HCT116 (cell line): ENCODE measurements around the gene OR8A1. TPM values are rescaled to one million over a fixed set of nuclear protein-coding genes. Genes with fewer than 3 reads are reported as not detected.

Source experiments
- ATAC-seq: fragments of 200-7000 bp; cut with Tn5 transposase; 2 replicates; pipeline ENCODE4 v1.9.1; 2020; ENCODE audit warnings: mild to moderate bottlenecking, moderate library complexity
- BruUV-seq: library from RNA; stranded (reverse); fragments of 400-500 nt; replicated peaks from 2 replicates; lab custom pipeline; 2021; lab: Mats Ljungman, UMichigan
- CTCF ChIA-PET: fragments of 300-600 bp; sonication (Branson Sonifier 250); formaldehyde crosslinking; loops from one replicate; lab custom pipeline; 2021; ENCODE audit warnings: antibody characterized with exemption; lab: Charles Lee
- POLR2A ChIA-PET: fragments of 300-600, 350-600 bp; sonication (Branson Sonifier 250); formaldehyde crosslinking; loops from one replicate; lab custom pipeline; 2021; ENCODE audit warnings: antibody characterized with exemption; lab: Charles Lee
- RAD21 ChIA-PET, 2 experiments: fragments of 300-600 bp; sonication (Branson Sonifier 250); formaldehyde crosslinking; loops; one replicate each; lab custom pipeline; 2023; ENCODE audit warnings: low total read pairs in 2 of 2; ENCODE audit not compliant: uncharacterized antibody in 2 of 2, unreplicated experiment in 2 of 2, low non-redundant PET in 1 of 2; lab: Charles Lee
- DNase-seq: peaks from one replicate; pipeline ENCODE4 v3.0.0-alpha.2; 2010; ENCODE audit warnings: low read depth, low spot score
- H2AFZ ChIP-seq: fragments of 200-600 bp; shearing (Covaris generic), sonication (generic); 2 replicates; pipeline ENCODE4 v1.6.1; 2017; ENCODE audit warnings: low read depth, mixed run types, mixed read lengths, antibody characterized with exemption, low read length; ENCODE audit not compliant: poor library complexity, severe bottlenecking
- H3K27ac ChIP-seq: 2 replicates; pipeline ENCODE4 v1.5.1; 2012; ENCODE audit warnings: low read depth, low read length
- H3K27me3 ChIP-seq: fragments of 200-600 bp; sonication (generic); 2 replicates; pipeline ENCODE4 v1.6.1; 2016; ENCODE audit warnings: mixed run types, low read length, mixed read lengths; ENCODE audit not compliant: insufficient read depth
- H3K36me3 ChIP-seq, 2 experiments: fragments of 200-500 bp in 1 of 2; fragments of 200-600 bp in 1 of 2; sonication (Bioruptor generic) in 1 of 2; sonication (generic) in 1 of 2; 2 replicates each; pipeline versions ENCODE4 v1.5.1 to v1.6.1; 2014 to 2016; ENCODE audit warnings: low read length in 2 of 2, inconsistent platforms in 1 of 2, mixed read lengths in 1 of 2, mixed run types in 1 of 2; ENCODE audit not compliant: insufficient read depth in 2 of 2, control insufficient read depth in 1 of 2
- H3K4me1 ChIP-seq, 2 experiments: fragments of 200-600 bp in 1 of 2; sonication (generic) in 1 of 2; 2 replicates each; pipeline versions ENCODE4 v1.5.1 to v1.6.1; 2012 to 2017; ENCODE audit warnings: low read length in 2 of 2, inconsistent platforms in 1 of 2, mild to moderate bottlenecking in 1 of 2, mixed read lengths in 1 of 2, mixed run types in 1 of 2, moderate library complexity in 1 of 2; ENCODE audit not compliant: insufficient read depth in 2 of 2, control insufficient read depth in 1 of 2
- H3K4me2 ChIP-seq: fragments of 200-600 bp; sonication (generic); 2 replicates; pipeline ENCODE4 v1.6.1; 2017; ENCODE audit warnings: mixed run types, low read length, mixed read lengths
- H3K4me3 ChIP-seq, 2 experiments: fragments of 200-600 bp in 1 of 2; sonication (generic) in 1 of 2; replicated peaks in 1 of 2; 2 replicates each; pipeline ENCODE4 v1.5.1; 2011 to 2016; ENCODE audit warnings: low read length in 2 of 2, control low read depth in 1 of 2, low read depth in 1 of 2, mild to moderate bottlenecking in 1 of 2, mixed read lengths in 1 of 2, mixed run types in 1 of 2
- H3K79me2 ChIP-seq: fragments of 200-600 bp; sonication (generic); 2 replicates; pipeline ENCODE4 v1.6.1; 2017; ENCODE audit warnings: mild to moderate bottlenecking, mixed run types, low read length, moderate library complexity, mixed read lengths; ENCODE audit not compliant: insufficient read depth
- H3K9ac ChIP-seq: fragments of 200-600 bp; sonication (generic); 2 replicates; pipeline ENCODE4 v1.6.1; 2016; ENCODE audit warnings: low read length, mixed read lengths
- H3K9me2 ChIP-seq: fragments of 200-600 bp; sonication (generic), shearing (Covaris generic); 2 replicates; pipeline ENCODE4 v1.6.1; 2017; ENCODE audit warnings: mixed run types, mild to moderate bottlenecking, moderate library complexity; ENCODE audit not compliant: insufficient read depth
- H3K9me3 ChIP-seq, 2 experiments: fragments of 200-500 bp in 1 of 2; fragments of 200-600 bp in 1 of 2; sonication (Bioruptor generic) in 1 of 2; sonication (generic) in 1 of 2; 2 replicates each; pipeline ENCODE4 v1.6.1; 2014 to 2017; ENCODE audit warnings: low read length in 2 of 2, mixed read lengths in 2 of 2, inconsistent platforms in 1 of 2, low read depth in 1 of 2, mild to moderate bottlenecking in 1 of 2, mixed run types in 1 of 2, moderate library complexity in 1 of 2; ENCODE audit not compliant: control insufficient read depth in 1 of 2, insufficient read depth in 1 of 2
- H4K20me1 ChIP-seq: fragments of 200-600 bp; sonication (generic), shearing (Covaris generic); 2 replicates; pipeline ENCODE4 v1.6.1; 2017; ENCODE audit warnings: mixed run types, mild to moderate bottlenecking, moderate library complexity; ENCODE audit not compliant: insufficient read depth
- CTCF ChIP-seq, 3 experiments: fragments of 200-600 bp in 1 of 3; sonication (generic) in 1 of 3; IDR thresholded peaks in 2 of 3; conservative IDR thresholded peaks in 1 of 3; 2 replicates each; pipeline ENCODE4 v1.5.1; 2012 to 2017; ENCODE audit warnings: low read depth in 2 of 3, low read length in 2 of 3, antibody characterized with exemption in 1 of 3, borderline replicate concordance in 1 of 3, control low read depth in 1 of 3, mild to moderate bottlenecking in 1 of 3, mixed read lengths in 1 of 3, mixed run types in 1 of 3, moderate library complexity in 1 of 3; ENCODE audit not compliant: insufficient read depth in 1 of 3
- EGR1 ChIP-seq: IDR thresholded peaks from 2 replicates; pipeline ENCODE4 v1.6.1; 2012; ENCODE audit warnings: low read depth
- ELF1 ChIP-seq: IDR thresholded peaks from 2 replicates; pipeline ENCODE4 v1.6.1; 2012; ENCODE audit warnings: low read depth, borderline replicate concordance
- POLR2A ChIP-seq: IDR thresholded peaks from 2 replicates; pipeline ENCODE4 v1.7.0; 2011; ENCODE audit warnings: borderline replicate concordance; ENCODE audit not compliant: insufficient read depth, insufficient read length; ENCODE audit errors: extremely low read depth
- RAD21 ChIP-seq: IDR thresholded peaks from 2 replicates; pipeline ENCODE4 v1.6.1; 2012; ENCODE audit warnings: low read depth, mild to moderate bottlenecking
- SP1 ChIP-seq: IDR thresholded peaks from 2 replicates; pipeline ENCODE4 v1.6.1; 2012; ENCODE audit warnings: low read depth
- TCF7L2 ChIP-seq: IDR thresholded peaks from 2 replicates; pipeline ENCODE4 v1.7.0; 2011; ENCODE audit warnings: borderline replicate concordance, inconsistent platforms; ENCODE audit not compliant: insufficient read depth, insufficient read length; ENCODE audit errors: extremely low read depth
- YY1 ChIP-seq: IDR thresholded peaks from 2 replicates; pipeline ENCODE4 v1.6.1; 2011; ENCODE audit warnings: low read length, low read depth, moderate library complexity, mild to moderate bottlenecking; ENCODE audit not compliant: insufficient replicate concordance; ENCODE audit errors: extremely low read depth
- ZNF274 ChIP-seq: fragments of 200-500 bp; sonication (Bioruptor generic); IDR thresholded peaks from 2 replicates; pipeline ENCODE4 v1.6.1; 2014; ENCODE audit warnings: mild to moderate bottlenecking, low read depth, low read length, inconsistent platforms
- intact Hi-C: fragments of 100-400 bp; cut with micrococcal nuclease; formaldehyde crosslinking; loops from 2 replicates; pipeline ENCODE4 v1.10.0; 2022
- total RNA-seq: library from RNA; stranded (reverse); gene quantifications from one replicate; pipeline ENCODE4 v1.2.1, GENCODE V29; 2021; ENCODE audit not compliant: unreplicated experiment
- TF ChIP-seq, protein P1 (sequence below): IDR thresholded peaks from 2 replicates; pipeline ENCODE4 v1.6.1; 2011; ENCODE audit warnings: mild to moderate bottlenecking, low read length, moderate library complexity; ENCODE audit not compliant: insufficient replicate concordance; ENCODE audit errors: extremely low read depth

The OR8A1 gene
- total RNA-seq, 1 experiment from 2014 or later = not detected

GRCh38 chr11:124543554-124543953, 26.2 kb upstream of the OR8A1 start, which contains the start of gene OR8B12:
OR8B12 (minus strand) TSS chr11:124543654; CDS start chr11:124543654, 0 bp downstream.
- H3K4me1 ChIP-seq = no peaks in the 10 kb centered on the region
- no peak for DNase-seq
- no peaks in the 10 kb centered on the region for H3K9me2 ChIP-seq
- no peak for TF ChIP-seq CTCF (IDR thresholded peaks at IDR 0.05 in 2 of 3, conservative IDR thresholded peaks at IDR 0.05 in 1 of 3; ENCODE audit: borderline replicate concordance in 1 of 3, insufficient read depth in 1 of 3, low read depth in 2 of 3, low read length in 2 of 3)
- no peak for TF ChIP-seq YY1
- TF ChIP-seq, protein P1, sequence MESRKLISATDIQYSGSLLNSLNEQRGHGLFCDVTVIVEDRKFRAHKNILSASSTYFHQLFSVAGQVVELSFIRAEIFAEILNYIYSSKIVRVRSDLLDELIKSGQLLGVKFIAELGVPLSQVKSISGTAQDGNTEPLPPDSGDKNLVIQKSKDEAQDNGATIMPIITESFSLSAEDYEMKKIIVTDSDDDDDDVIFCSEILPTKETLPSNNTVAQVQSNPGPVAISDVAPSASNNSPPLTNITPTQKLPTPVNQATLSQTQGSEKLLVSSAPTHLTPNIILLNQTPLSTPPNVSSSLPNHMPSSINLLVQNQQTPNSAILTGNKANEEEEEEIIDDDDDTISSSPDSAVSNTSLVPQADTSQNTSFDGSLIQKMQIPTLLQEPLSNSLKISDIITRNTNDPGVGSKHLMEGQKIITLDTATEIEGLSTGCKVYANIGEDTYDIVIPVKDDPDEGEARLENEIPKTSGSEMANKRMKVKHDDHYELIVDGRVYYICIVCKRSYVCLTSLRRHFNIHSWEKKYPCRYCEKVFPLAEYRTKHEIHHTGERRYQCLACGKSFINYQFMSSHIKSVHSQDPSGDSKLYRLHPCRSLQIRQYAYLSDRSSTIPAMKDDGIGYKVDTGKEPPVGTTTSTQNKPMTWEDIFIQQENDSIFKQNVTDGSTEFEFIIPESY = no peak
- no peak for TF ChIP-seq ELF1
- no peak for TF ChIP-seq TCF7L2
- TF ChIP-seq POLR2A = no peak
- no peak for TF ChIP-seq SP1
- no peak for TF ChIP-seq EGR1
- TF ChIP-seq RAD21 = no peak
- TF ChIP-seq ZNF274 = no peak
- no peak within 1 kb of the TSS for H3K4me2 ChIP-seq
- no peaks in the 10 kb centered on the region for H3K9me3 ChIP-seq
- intact Hi-C loops = no loop called here
- ChIA-PET CTCF (no interaction called here), POLR2A (no interaction called here), RAD21 (no interaction called here)
- H3K4me3 ChIP-seq = no peak within 1 kb of the TSS
- no peak within 1 kb of the TSS for H3K27ac ChIP-seq
- no TSS peak for BruUV-seq
- H2AFZ ChIP-seq = no peak within 1 kb of the TSS
- no peaks in the 10 kb centered on the region for H3K36me3 ChIP-seq
- no peaks in the 10 kb centered on the region for H4K20me1 ChIP-seq
- peaks cover 50% of the 10 kb centered on the region for H3K27me3 ChIP-seq
- H3K79me2 ChIP-seq = no peaks in the 10 kb centered on the region
- no peak for ATAC-seq
- H3K9ac ChIP-seq = no peak within 1 kb of the TSS
